GM12801 (cell line): ENCODE data around the gene SLC44A2.

Source experiments
- CTCF ChIP-seq: IDR thresholded peaks from one replicate; pipeline ENCODE4 v1.5.1; 2011; ENCODE audit warnings: control low read depth; ENCODE audit not compliant: insufficient read length; ENCODE audit errors: extremely low read depth

Gene SLC44A2

DNA sequence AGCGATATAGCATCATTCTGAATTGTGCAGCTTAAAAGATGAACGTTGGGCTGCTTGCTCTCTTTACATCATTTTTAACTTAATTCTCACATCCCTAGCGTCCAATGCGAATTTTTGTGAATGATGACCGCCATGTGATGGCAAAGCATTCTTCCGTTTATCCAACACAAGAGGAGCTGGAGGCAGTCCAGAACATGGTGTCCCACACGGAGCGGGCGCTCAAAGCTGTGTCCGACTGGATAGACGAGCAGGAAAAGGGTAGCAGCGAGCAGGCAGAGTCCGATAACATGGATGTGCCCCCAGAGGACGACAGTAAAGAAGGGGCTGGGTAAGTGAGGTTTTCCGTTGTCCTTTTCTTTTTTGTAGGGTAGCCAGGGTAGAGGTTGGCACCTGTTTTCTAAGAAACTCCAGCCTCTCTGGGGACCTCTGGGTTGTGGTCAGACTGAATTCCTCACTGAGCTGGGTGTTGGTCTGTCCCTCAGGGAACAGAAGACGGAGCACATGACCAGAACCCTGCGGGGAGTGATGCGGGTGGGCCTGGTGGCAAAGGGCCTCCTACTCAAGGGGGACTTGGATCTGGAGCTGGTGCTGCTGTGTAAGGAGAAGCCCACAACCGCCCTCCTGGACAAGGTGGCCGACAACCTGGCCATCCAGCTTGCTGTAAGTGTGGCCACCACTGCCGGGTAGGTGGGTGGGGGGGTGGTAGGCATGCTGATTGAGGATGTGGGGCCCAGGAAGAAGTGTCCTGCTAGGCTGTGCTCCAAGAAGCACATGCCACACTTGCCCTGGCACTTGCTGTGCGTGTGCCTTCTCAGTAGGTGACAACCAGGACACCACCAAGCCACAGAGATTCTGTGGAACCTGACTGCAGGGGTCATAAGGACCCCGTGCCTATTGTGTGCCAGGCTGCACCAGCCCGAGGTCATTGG lies 45.8 kb downstream of the SLC44A2 start:
- no peak for TF ChIP-seq CTCF

DNA sequence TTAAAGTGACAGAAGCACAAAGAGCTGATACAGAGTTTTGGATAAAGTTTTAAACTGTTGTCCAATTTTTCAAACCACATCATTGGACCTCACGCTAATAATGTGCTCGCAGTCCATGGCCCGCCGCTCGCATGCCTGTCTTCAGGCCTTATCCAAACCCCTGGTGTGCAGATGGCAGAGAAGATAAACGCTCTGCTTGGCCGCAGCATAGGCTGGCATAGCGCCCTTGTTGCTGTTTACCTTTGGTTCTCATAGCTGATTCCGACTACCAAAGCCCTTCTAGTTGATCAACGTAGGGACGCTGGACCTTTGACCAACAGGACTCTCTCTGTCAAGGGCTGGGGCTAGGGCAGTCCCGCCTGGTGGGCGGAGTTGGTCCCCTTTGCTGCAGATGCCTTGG lies 52.4 kb downstream of the SLC44A2 start:
- no peak for TF ChIP-seq CTCF

- no peak for TF ChIP-seq CTCF
Measured at GRCh38 chr19:10678813-10679212, 53.5 kb downstream of the SLC44A2 start.

DNA sequence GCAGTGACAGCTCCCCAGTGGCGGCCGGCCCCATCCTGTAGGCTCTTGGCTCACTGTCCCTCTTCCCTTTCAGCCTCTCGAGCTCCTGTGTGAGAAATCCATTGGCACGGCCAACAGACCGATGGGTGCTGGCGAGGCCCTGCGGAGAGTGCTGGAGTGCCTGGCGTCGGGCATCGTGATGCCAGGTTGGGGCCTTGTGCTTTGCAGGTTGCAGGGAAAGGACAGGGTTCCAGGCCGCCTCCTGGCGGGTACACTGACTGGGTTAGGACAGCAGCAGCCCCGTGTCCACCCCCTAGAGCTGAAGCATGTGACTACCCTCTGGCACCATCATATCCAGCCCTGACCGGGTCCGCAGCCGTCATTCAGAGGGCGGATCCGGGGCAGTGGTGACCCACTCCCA lies 54.4 kb downstream of the SLC44A2 start:
- TF ChIP-seq CTCF = no peak

- no peak for TF ChIP-seq CTCF
Measured at GRCh38 chr19:10680545-10681135, 55.3 kb downstream of the SLC44A2 start.

GRCh38 chr19:10681658-10682057 lies 56.3 kb downstream of the SLC44A2 start:
- no peak for TF ChIP-seq CTCF

DNA sequence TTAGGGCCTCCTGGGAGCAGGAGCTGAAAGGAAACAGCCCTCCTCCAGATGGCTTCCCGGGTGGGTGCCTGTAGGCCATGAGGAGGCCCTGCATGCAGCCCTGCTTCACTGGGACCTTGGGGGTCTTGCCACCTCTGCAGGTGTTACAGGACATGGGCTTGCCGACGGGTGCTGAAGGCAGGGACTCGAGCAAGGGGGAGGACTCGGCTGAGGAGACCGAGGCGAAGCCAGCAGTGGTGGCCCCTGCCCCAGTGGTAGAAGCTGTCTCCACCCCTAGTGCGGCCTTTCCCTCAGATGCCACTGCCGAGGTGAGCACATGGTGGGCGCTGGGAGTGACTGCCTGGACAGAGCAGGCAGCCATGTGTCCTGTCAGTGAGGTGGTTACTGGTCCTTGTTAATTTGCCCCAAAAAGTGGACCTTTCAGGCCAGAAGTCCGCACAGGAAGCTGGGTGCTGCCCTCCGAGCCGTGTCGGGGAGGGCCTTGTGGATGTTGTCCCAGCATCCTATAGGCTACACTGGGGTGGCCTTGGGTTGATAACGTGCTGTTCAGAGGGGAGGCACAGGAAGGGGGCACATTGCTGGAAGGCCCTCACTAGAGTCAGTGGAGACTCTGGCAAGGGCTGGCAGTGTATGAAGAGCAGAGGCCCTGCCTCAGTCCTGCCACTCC lies 57.2 kb downstream of the SLC44A2 start:
- no peak for TF ChIP-seq CTCF
